DND-41 (cell line): ENCODE data around the gene TRRAP.

Experiments
- EZH2 ChIP-seq: IDR thresholded peaks from 3 replicates; pipeline ENCODE4 v1.6.1; 2012; ENCODE audit warnings: borderline replicate concordance, low read depth, mild to moderate bottlenecking, moderate library complexity, low read length, inconsistent platforms; ENCODE audit not compliant: severe bottlenecking
- TF ChIP-seq, protein P1 (sequence below): IDR thresholded peaks from 2 replicates; pipeline ENCODE4 v1.5.1; 2012; ENCODE audit warnings: borderline replicate concordance, low read length, moderate library complexity, mild to moderate bottlenecking; ENCODE audit not compliant: poor library complexity, severe bottlenecking; ENCODE audit errors: extremely low read depth

GRCh38 chr7:99029466-99030435, 151.4 kb downstream of the TRRAP start:
- TF ChIP-seq, protein P1, sequence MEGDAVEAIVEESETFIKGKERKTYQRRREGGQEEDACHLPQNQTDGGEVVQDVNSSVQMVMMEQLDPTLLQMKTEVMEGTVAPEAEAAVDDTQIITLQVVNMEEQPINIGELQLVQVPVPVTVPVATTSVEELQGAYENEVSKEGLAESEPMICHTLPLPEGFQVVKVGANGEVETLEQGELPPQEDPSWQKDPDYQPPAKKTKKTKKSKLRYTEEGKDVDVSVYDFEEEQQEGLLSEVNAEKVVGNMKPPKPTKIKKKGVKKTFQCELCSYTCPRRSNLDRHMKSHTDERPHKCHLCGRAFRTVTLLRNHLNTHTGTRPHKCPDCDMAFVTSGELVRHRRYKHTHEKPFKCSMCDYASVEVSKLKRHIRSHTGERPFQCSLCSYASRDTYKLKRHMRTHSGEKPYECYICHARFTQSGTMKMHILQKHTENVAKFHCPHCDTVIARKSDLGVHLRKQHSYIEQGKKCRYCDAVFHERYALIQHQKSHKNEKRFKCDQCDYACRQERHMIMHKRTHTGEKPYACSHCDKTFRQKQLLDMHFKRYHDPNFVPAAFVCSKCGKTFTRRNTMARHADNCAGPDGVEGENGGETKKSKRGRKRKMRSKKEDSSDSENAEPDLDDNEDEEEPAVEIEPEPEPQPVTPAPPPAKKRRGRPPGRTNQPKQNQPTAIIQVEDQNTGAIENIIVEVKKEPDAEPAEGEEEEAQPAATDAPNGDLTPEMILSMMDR, result no peak
- TF ChIP-seq EZH2, result no peak
